HG03025 (cell line): ENCODE measurements around the gene POLR2E.

Experiments
- ATAC-seq: cut with Tn5 transposase; IDR thresholded peaks from one replicate; pipeline ENCODE4 v1.9.1; 2021; ENCODE audit warnings: mild to moderate bottlenecking, moderate library complexity; ENCODE audit not compliant: unreplicated experiment, low FRiP score

POLR2E gene

GRCh38 chr19:1098177-1099051, 3.2 kb upstream of the POLR2E start:
- no peak for ATAC-seq

- no peak for ATAC-seq
Measured at GRCh38 chr19:1097810-1098176, 2.6 kb upstream of the POLR2E start.

GRCh38 chr19:1094655-1094977, 559 bp downstream of the POLR2E start:
- no peak for ATAC-seq

GRCh38 chr19:1093811-1094553, 1.2 kb downstream of the POLR2E start:
- no peak for ATAC-seq

GRCh38 chr19:1093330-1093729, 1.8 kb downstream of the POLR2E start:
- no peak for ATAC-seq

GRCh38 chr19:1091544-1092175, 3.5 kb downstream of the POLR2E start:
- ATAC-seq = no peak

- ATAC-seq = no peak
Measured at GRCh38 chr19:1090731-1091543, 4.2 kb downstream of the POLR2E start.

DNA sequence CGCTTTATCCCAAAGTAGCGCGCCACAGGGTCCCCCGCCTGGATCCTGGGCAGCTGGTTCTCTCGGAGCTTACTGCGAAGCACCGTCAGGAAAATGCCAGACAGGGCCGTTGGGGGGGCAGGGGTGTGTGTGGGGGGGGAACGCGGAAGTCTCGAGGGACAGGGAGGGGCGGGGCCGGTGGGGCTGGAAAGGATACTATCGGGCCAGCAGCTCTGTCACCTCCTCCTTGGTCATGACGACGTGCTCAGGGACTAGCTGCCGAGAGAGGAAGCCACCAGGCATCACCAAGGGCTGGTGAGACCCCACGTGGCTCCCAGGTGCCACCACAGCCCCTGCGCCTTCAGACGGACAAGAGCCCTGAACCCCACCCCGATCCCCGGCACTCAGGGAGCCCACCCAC, 5.3 kb downstream of the POLR2E start:
- ATAC-seq = no peak

GRCh38 chr19:1089126-1089771, 5.9 kb downstream of the POLR2E start:
- ATAC-seq = no peak

GRCh38 chr19:1088416-1089010, 6.7 kb downstream of the POLR2E start:
- no peak for ATAC-seq

DNA sequence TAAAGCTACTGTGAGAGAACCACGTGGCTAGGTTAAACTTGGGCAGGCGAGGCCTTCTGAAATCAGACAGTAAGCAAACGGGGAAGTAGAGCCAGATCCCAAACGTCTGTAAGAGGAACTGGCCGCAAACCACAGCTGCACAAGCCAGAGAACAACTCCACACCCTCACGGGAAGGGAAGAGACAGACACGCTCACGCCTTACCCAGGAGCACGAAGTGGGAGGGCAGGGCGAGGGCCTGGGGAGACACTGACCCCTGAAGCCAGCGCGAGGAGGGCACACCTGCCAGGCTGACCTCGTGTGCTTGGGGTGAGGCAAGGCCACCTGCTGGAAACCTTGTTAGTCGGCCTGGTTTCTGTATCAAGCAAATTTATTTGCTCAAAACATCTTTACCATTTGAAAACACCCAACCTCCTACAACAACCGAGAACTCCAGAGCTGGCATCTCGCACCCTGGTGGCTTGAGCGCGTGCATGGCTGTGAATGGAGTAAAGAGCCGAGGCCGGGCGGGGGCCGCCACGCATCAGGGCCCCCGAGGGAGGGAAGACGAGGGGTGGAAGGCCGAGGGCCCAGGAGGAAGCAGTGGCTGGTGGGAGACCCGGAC, 7.3 kb downstream of the POLR2E start:
- no peak for ATAC-seq

GRCh38 chr19:1086613-1087012, 8.6 kb downstream of the POLR2E start:
- ATAC-seq = no peak

- no peak for ATAC-seq
Measured at GRCh38 chr19:1085676-1086442, 9.3 kb downstream of the POLR2E start.

GRCh38 chr19:1085053-1085658, 10.0 kb downstream of the POLR2E start:
- no peak for ATAC-seq

- no peak for ATAC-seq
Measured at GRCh38 chr19:1084024-1084868, 10.9 kb downstream of the POLR2E start.

GRCh38 chr19:1082928-1083816, 12.0 kb downstream of the POLR2E start:
- no peak for ATAC-seq
